Psoas muscle (tissue), 8 donors: ENCODE results near the gene SCAF11. TPM values are rescaled to one million over a fixed set of nuclear protein-coding genes. Genes with fewer than 3 reads are reported as not detected.
"Not testable (repeated sequence)": the region's sequence is repeated elsewhere in the genome, so short reads cannot be mapped to it uniquely, and the experiment has no call there.

ENCODE experiments used
- ATAC-seq, 4 donors: fragments of 200-7000 bp; cut with Tn5 transposase; one replicate each; pipeline ENCODE4 v1.9.1; 2020; ENCODE audit warnings: moderate library complexity in 3 of 4, mild to moderate bottlenecking in 2 of 4
- DNase-seq, 2 donors: peaks; one replicate each; pipeline ENCODE4 v3.0.0-alpha.2; 2020
- H3K27ac ChIP-seq: fragments of 200-600 bp; one replicate; pipeline ENCODE4 v1.8.0; 2022
- H3K27me3 ChIP-seq, 3 donors: fragments of 200-600 bp in 1 of 3; one replicate each; pipeline versions ENCODE4 v1.6.1 to v1.8.0; 2013 to 2022; ENCODE audit warnings: low read length in 2 of 3, mild to moderate bottlenecking in 2 of 3, moderate library complexity in 1 of 3; ENCODE audit not compliant: insufficient read depth in 3 of 3
- H3K36me3 ChIP-seq, 2 donors: fragments of 200-600 bp in 1 of 2; one replicate each; pipeline versions ENCODE4 v1.6.1 to v1.8.0; 2013 to 2022; ENCODE audit warnings: low read depth in 1 of 2, mild to moderate bottlenecking in 1 of 2, moderate library complexity in 1 of 2; ENCODE audit not compliant: insufficient read depth in 1 of 2
- H3K4me1 ChIP-seq: fragments of 200-600 bp; one replicate; pipeline ENCODE4 v1.8.0; 2022
- H3K4me3 ChIP-seq: fragments of 200-600 bp; one replicate; pipeline ENCODE4 v1.8.0; 2022; ENCODE audit warnings: mild to moderate bottlenecking
- H3K9me3 ChIP-seq: fragments of 200-600 bp; one replicate; pipeline ENCODE4 v1.8.0; 2022
- WGBS, 3 donors: extraction: QIAGEN DNeasy Blood & Tissue Kit; methylation state at CpG; one replicate each; pipeline versions ENCODE4 v1.1.6 to v1.1.7; 2013; 5-methylcytosine and 5-hydroxymethylcytosine counted together
- intact Hi-C, 2 donors: fragments of 100-400 bp; cut with DNase I; formaldehyde crosslinking; loops; one replicate each; pipeline versions ENCODE4 v1.11.0 to v1.14.2; 2022
- polyA plus RNA-seq, 3 donors: library from polyadenylated mRNA; stranded (reverse); fragments of 200-250 nt; gene quantifications; one replicate each; pipeline ENCODE4 v1.2.3, GENCODE V29; 2013
- total RNA-seq, 4 donors: library from RNA; stranded (reverse); fragmentation: NEBNext Ultra II Directional in 2 of 4; extraction: Animal tissue kit (Norgen Biotek cat#: 25700) in 2 of 4; gene quantifications; one replicate each; pipeline versions ENCODE4 v1.2.1 to v1.2.4, GENCODE V29; 2021 to 2023
- TF ChIP-seq, protein P1 (sequence below): fragments of 200-600 bp; IDR thresholded peaks from one replicate; pipeline ENCODE4 v1.8.0; 2022; ENCODE audit warnings: antibody characterized with exemption
- donor health status: healthy with polysubstance abuse.
- donor health status: DM: no; HTN: no; CAD: no; lungs with moderate emphysema.
- donor health status: Bipolar disorder and iron deficiency.
- donor health status: healthy.
- donor health status: DM: yes; HTN: yes; CAD: no.
- donor health status: DM: no; HTN: no; CAD: no.
- donor health status: DM: no; HTN: no; CAD: no.
- donor health status: DM: yes; HTN: yes; CAD: no.

The SCAF11 gene
- total and polyA plus RNA-seq, 7 donors = 28.5 to 90.0 (median 63.5) TPM

DNA sequence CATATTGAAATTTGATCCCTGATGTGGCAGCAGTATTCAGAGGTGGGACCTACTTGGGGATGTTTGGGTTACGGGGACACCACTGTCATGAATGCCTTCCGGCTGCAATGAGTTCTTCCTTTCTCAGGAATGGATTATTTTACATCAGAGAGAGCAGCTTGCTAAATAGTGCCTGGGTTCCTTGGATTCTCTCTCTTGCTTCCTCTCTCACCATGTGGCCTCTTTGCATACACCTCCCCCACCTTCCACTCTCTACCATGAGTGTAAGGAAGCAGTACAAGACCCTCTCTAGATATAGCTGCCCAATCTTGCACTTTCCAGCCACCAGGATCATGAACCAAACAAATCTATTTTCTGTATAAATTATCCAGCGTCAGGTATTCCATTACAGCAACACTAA is 15.4 kb upstream of the SCAF11 start:
- Histone ChIP-seq H3K36me3 (no peaks in the 10 kb centered on the region), H3K9me3 (no peaks in the 10 kb centered on the region), H3K4me3 (no peak overlapping the region), H3K27ac (no peak overlapping the region), H3K4me1 (no peaks in the 10 kb centered on the region), H3K27me3 (no peaks in the 10 kb centered on the region)
- no peak for DNase-seq
- WGBS, 3 donors = 68 to 80% (median 76%) methylated on average over 3 of the region's 3 CpGs
- TF ChIP-seq, protein P1, sequence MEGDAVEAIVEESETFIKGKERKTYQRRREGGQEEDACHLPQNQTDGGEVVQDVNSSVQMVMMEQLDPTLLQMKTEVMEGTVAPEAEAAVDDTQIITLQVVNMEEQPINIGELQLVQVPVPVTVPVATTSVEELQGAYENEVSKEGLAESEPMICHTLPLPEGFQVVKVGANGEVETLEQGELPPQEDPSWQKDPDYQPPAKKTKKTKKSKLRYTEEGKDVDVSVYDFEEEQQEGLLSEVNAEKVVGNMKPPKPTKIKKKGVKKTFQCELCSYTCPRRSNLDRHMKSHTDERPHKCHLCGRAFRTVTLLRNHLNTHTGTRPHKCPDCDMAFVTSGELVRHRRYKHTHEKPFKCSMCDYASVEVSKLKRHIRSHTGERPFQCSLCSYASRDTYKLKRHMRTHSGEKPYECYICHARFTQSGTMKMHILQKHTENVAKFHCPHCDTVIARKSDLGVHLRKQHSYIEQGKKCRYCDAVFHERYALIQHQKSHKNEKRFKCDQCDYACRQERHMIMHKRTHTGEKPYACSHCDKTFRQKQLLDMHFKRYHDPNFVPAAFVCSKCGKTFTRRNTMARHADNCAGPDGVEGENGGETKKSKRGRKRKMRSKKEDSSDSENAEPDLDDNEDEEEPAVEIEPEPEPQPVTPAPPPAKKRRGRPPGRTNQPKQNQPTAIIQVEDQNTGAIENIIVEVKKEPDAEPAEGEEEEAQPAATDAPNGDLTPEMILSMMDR = no peak
- no peak for ATAC-seq
- intact Hi-C loops = no loop called here

DNA sequence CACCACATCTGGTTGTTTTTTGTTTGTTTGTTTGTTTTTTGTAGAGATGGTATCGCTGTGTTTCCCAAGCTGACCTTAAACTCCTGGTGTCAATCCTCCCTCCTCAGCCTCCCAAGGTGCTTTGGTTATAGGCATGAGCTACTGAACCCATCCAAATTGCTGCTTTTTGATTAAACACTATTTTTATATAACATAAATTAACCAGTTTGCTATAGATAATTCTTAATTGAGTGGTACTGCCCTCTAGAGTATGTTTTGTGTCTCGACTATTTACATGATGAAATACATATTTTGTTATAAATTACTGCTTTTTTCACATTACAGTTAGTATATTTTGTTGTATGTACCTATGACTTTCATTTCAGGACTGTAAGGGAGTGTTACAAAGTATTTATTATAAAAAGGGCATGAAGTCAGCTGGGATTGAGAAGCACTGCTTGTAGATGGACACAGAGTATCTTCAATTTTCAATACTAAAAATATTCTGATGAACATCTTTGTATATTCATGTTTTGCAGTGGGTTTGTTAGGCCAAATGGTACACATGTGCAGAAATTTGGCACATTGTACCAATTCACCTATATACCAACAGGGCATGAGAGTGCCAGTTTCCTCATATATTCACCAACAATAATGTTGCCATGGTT is 14.9 kb upstream of the SCAF11 start:
- Histone ChIP-seq H3K9me3 (no peaks in the 10 kb centered on the region), H3K36me3 (no peaks in the 10 kb centered on the region), H3K27ac (no peak overlapping the region), H3K4me3 (no peak overlapping the region), H3K27me3 (no peaks in the 10 kb centered on the region), H3K4me1 (no peaks in the 10 kb centered on the region)
- DNase-seq (no peak), ATAC-seq (no peak)
- intact Hi-C loops = no loop called here
- 67 to 75% (median 73%) methylated on average over 2 of the region's 2 CpGs for whole genome bisulfite sequencing, 3 donors
- TF ChIP-seq, protein P1 = peak; percentile 34

DNA sequence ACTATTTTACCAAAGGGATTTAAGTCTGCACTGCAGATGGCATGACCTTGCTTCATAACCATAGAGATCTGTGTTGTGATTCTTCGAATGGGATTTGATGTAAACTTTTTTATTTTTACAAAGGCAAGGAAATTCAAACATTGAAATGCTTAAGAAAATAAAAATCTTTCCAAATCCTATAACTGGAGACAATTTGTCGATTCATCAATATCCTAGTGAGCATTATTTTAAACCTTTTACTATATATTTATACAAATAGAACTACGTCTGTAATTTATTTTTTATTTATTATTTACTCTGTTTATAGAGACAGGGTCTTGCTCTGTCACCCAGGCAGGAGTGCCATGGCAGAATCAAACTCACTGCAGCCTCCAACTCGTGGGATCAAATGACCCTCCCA is 14.3 kb upstream of the SCAF11 start:
- DNase-seq (no peak), ATAC-seq (no peak)
- WGBS, 3 donors = 78 to 83% (median 81%) methylated on average over 4 of the region's 4 CpGs
- Histone ChIP-seq H3K4me1 (no peaks in the 10 kb centered on the region), H3K4me3 (no peak overlapping the region), H3K36me3 (no peaks in the 10 kb centered on the region), H3K27ac (no peak overlapping the region), H3K27me3 (no peaks in the 10 kb centered on the region), H3K9me3 (no peaks in the 10 kb centered on the region)
- intact Hi-C loops = no loop called here
- TF ChIP-seq, protein P1 = no peak

DNA sequence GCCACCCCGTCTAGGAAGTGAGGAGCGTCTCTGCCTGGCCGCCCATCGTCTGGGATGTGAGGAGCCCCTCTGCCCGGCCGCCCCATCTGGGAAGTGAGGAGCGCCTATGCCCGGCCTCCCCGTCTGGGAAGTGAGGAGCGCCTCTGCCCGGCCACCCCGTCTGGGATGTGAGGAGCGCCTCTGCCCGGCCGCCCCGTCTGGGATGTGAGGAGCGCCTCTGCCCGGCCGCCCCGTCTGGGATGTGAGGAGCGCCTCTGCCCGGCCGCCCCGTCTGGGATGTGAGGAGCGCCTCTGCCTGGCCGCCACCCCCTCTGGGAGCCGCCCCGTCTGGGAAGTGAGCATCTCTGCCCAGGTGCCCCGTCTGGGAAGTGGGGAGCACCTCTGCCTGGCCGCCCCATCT is 9.7 kb upstream of the SCAF11 start:
- intact Hi-C loops, DNase-seq, H3K36me3 ChIP-seq, H3K9me3 ChIP-seq, ATAC-seq, H3K4me3 ChIP-seq, H3K4me1 ChIP-seq, H3K27ac ChIP-seq, H3K27me3 ChIP-seq: not testable (repeated sequence)
- WGBS, 3 donors = 86 to 95% (median 94%) methylated on average over 17 to 30 of the region's 30 CpGs

DNA sequence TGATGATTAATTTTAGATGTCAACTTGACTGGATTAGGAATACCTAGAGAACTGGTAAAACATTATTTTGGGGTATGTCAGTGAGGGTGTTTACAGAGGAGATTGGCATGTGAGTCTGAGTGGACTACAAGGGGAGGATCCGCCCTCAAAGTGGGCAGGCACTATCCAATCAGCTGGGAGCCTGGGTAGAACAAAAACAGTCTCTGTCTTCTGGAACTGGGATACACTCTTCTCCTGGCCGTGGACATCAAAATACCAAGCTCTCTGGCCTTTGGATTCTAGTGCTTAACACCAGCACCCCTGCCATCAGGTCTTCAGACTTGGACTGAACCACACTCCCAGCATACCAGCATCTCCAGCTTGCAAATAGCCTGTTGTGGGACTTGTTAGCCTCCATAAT is 4.4 kb upstream of the SCAF11 start:
- H3K4me1 ChIP-seq = no peaks in the 10 kb centered on the region
- no peak overlapping the region for H3K27ac ChIP-seq
- H3K27me3 ChIP-seq = no peaks in the 10 kb centered on the region
- DNase-seq (no peak), ATAC-seq (no peak)
- no peak overlapping the region for H3K4me3 ChIP-seq
- 38 to 55% (median 39%) methylated on average over 2 of the region's 2 CpGs for WGBS, 3 donors
- H3K36me3 ChIP-seq = no peaks in the 10 kb centered on the region
- intact Hi-C loops = loop anchor here in 1 of 2 donors (5.0 kb wide), 3 partner anchors 267 to 453 kb away; partner anchors contain the start of genes ARID2 and SLC38A2
- TF ChIP-seq, protein P1 = no peak
- H3K9me3 ChIP-seq = no peaks in the 10 kb centered on the region
